Measurements from ENCODE around the gene RSAD2. TPM values are rescaled to one million over a fixed set of nuclear protein-coding genes. Genes with fewer than 3 reads are reported as not detected.
A peak's percentile ranks its signal among the peaks of the same experiment; 100 is the strongest.

Gene RSAD2
- total and polyA plus RNA-seq, 2 donors (not counting 1 experiment from before 2014, with no cell fraction given) = 0.81 to 1.5 TPM

GRCh38 chr2:6845312-6845711 is 32.3 kb upstream of the RSAD2 start:
- H3K9me3 Mint-ChIP-seq (ENCODE audit: insufficient read depth) = peaks cover 42% of the 10 kb centered on the region
- POLR2A ChIA-PET = no interaction called here

GRCh38 chr2:6845903-6846302 is 31.7 kb upstream of the RSAD2 start:
- 100% methylated on average over 1 of the region's 2 CpGs for WGBS (ENCODE audit: insufficient coverage)

More at GRCh38 chr2:6845312-6845711, 32.3 kb upstream of the RSAD2 start:
- Mint-ChIP-seq H3K27ac (no peak overlapping the region), H3K4me1 (no peaks in the 10 kb centered on the region), H3K4me3 (no peak overlapping the region), H3K27me3 (no peaks in the 10 kb centered on the region)
- DNase-seq (peak; percentile 30), ATAC-seq (ENCODE audit: low read depth) (no peak)
- intact Hi-C loops (cut with micrococcal nuclease) = no loop called here
- Histone ChIP-seq H3K27ac (ENCODE audit: low read length in 2 of 2) (no peak overlapping the region), H3K9me3 (ENCODE audit: control extremely low read depth in 1 of 3, control insufficient read depth in 2 of 3, insufficient read depth in 1 of 3, low read length in 2 of 3) (peaks cover 18 to 78% (median 44%) of the 10 kb centered on the region in 3 donors), H3K79me2 (ENCODE audit: control insufficient read depth, insufficient read depth, low read length) (no peaks in the 10 kb centered on the region), H3K27me3 (replicated peaks in 1 of 4; ENCODE audit: control extremely low read depth in 1 of 4, control insufficient read depth in 3 of 4, insufficient read depth in 4 of 4, low read length in 3 of 4) (no peaks in the 10 kb centered on the region), H3K4me1 (ENCODE audit: control insufficient read depth in 2 of 2, insufficient read depth in 2 of 2, low read length in 2 of 2) (no peaks in the 10 kb centered on the region), H3K9ac (ENCODE audit: low read length) (no peak overlapping the region), H3K36me3 (replicated peaks in 1 of 2; ENCODE audit: control extremely low read depth in 1 of 2, control insufficient read depth in 1 of 2, extremely low read depth in 1 of 2, insufficient read depth in 2 of 2, low read length in 1 of 2) (peaks cover 4 to 9% of the 10 kb centered on the region in 2 experiments), H2AFZ (ENCODE audit: insufficient read depth, low read depth, low read length, poor library complexity, severe bottlenecking) (no peak overlapping the region), H4K20me1 (ENCODE audit: control insufficient read depth, insufficient read depth, low read length, poor library complexity, severe bottlenecking) (no peaks in the 10 kb centered on the region), H3K4me2 (replicated peaks; ENCODE audit: low read depth, low read length, poor library complexity, severe bottlenecking) (no peak overlapping the region), H3K4me3 (ENCODE audit: control extremely low read depth in 1 of 5, extremely low read depth in 1 of 5, insufficient read depth in 1 of 5, low read depth in 2 of 5, low read length in 4 of 5) (no peak overlapping the region)
- TF ChIP-seq EZH2 (IDR thresholded peaks at IDR 0.05; ENCODE audit: borderline replicate concordance, insufficient read depth, low read depth, low read length, poor library complexity, severe bottlenecking) (no peak), CTCF (IDR thresholded peaks at IDR 0.05) (no peak)
- CTCF ChIA-PET = no interaction called here
- 86% methylated on average over 1 of the region's 3 CpGs for WGBS (ENCODE audit: insufficient coverage)

More at GRCh38 chr2:6845903-6846302, 31.7 kb upstream of the RSAD2 start:
- no peaks in the 10 kb centered on the region for H3K79me2 ChIP-seq (ENCODE audit: control insufficient read depth, insufficient read depth, low read length)
- peaks cover 18 to 74% (median 44%) of the 10 kb centered on the region in 3 donors for H3K9me3 ChIP-seq (ENCODE audit: control extremely low read depth in 1 of 3, control insufficient read depth in 2 of 3, insufficient read depth in 1 of 3, low read length in 2 of 3)
- no peak overlapping the region for H3K9ac ChIP-seq (ENCODE audit: low read length)
- no peaks in the 10 kb centered on the region for H3K27me3 ChIP-seq (replicated peaks in 1 of 4; ENCODE audit: control extremely low read depth in 1 of 4, control insufficient read depth in 3 of 4, insufficient read depth in 4 of 4, low read length in 3 of 4)
- H3K4me1 ChIP-seq (ENCODE audit: control insufficient read depth in 2 of 2, insufficient read depth in 2 of 2, low read length in 2 of 2) = no peaks in the 10 kb centered on the region
- H3K4me1 Mint-ChIP-seq = no peaks in the 10 kb centered on the region
- H3K27ac Mint-ChIP-seq = no peak overlapping the region
- POLR2A ChIA-PET = no interaction called here
- H3K4me3 ChIP-seq (ENCODE audit: control extremely low read depth in 1 of 5, extremely low read depth in 1 of 5, insufficient read depth in 1 of 5, low read depth in 2 of 5, low read length in 4 of 5) = no peak overlapping the region
- CTCF ChIA-PET = no interaction called here
- H3K27me3 Mint-ChIP-seq = no peaks in the 10 kb centered on the region
- no peak overlapping the region for H3K4me3 Mint-ChIP-seq
- H4K20me1 ChIP-seq (ENCODE audit: control insufficient read depth, insufficient read depth, low read length, poor library complexity, severe bottlenecking) = no peaks in the 10 kb centered on the region
- no peak for TF ChIP-seq EZH2 (IDR thresholded peaks at IDR 0.05; ENCODE audit: borderline replicate concordance, insufficient read depth, low read depth, low read length, poor library complexity, severe bottlenecking)
- TF ChIP-seq CTCF (IDR thresholded peaks at IDR 0.05) = no peak
- H3K9me3 Mint-ChIP-seq (ENCODE audit: insufficient read depth) = peaks cover 42% of the 10 kb centered on the region
- no peak for DNase-seq
- intact Hi-C loops (cut with micrococcal nuclease) = no loop called here
- no peak overlapping the region for H3K27ac ChIP-seq (ENCODE audit: low read length in 2 of 2)
- H2AFZ ChIP-seq (ENCODE audit: insufficient read depth, low read depth, low read length, poor library complexity, severe bottlenecking) = no peak overlapping the region
- H3K4me2 ChIP-seq (replicated peaks; ENCODE audit: low read depth, low read length, poor library complexity, severe bottlenecking) = no peak overlapping the region
- no peak for ATAC-seq (ENCODE audit: low read depth)
- H3K36me3 ChIP-seq (replicated peaks in 1 of 2; ENCODE audit: control extremely low read depth in 1 of 2, control insufficient read depth in 1 of 2, extremely low read depth in 1 of 2, insufficient read depth in 2 of 2, low read length in 1 of 2) = peaks cover 5 to 9% of the 10 kb centered on the region in 2 experiments
